Stimulated activated CD4-positive, alpha-beta T cell treated with anti-CD3 and anti-CD28 coated beads, Interleukin-4, amount 100 ng/mL, for 48 hours (primary cell): ENCODE data around the gene CYB561D1.

Experiments used
- DNase-seq, 2 donors: peaks; one replicate each; pipeline ENCODE4 v3.0.0-alpha.2; 2020; ENCODE audit warnings: low read depth in 2 of 2

Gene CYB561D1

GRCh38 chr1:109529881-109530456 lies 36.1 kb downstream of the CYB561D1 start:
- DNase-seq = no peak

GRCh38 chr1:109530457-109531087 lies 36.7 kb downstream of the CYB561D1 start:
- no peak for DNase-seq

- DNase-seq = no peak
These were observed 37.5 kb downstream of the CYB561D1 start for GRCh38 chr1:109531380-109531779.

- DNase-seq = no peak
These were observed 38.0 kb downstream of the CYB561D1 start for GRCh38 chr1:109531826-109532364.

GRCh38 chr1:109532365-109533136 lies 38.7 kb downstream of the CYB561D1 start:
- peak; percentile 85 to 92 for DNase-seq

GRCh38 chr1:109534307-109534858 lies 40.5 kb downstream of the CYB561D1 start:
- no peak for DNase-seq

- no peak for DNase-seq
These were observed 41.6 kb downstream of the CYB561D1 start for GRCh38 chr1:109535481-109535880.

GRCh38 chr1:109535971-109536491 lies 42.1 kb downstream of the CYB561D1 start:
- DNase-seq = no peak

- no peak for DNase-seq
These were observed 43.7 kb downstream of the CYB561D1 start for GRCh38 chr1:109537450-109538178.

GRCh38 chr1:109538827-109539555 lies 45.1 kb downstream of the CYB561D1 start:
- DNase-seq = no peak

GRCh38 chr1:109539676-109540075 lies 45.8 kb downstream of the CYB561D1 start, which contains the start of gene GPR61:
GPR61 (plus strand) TSS chr1:109539872; CDS start chr1:109543023, 3,151 bp downstream.
- DNase-seq = no peak

- DNase-seq = no peak
These were observed 47.2 kb downstream of the CYB561D1 start for GRCh38 chr1:109541102-109541501.

- no peak for DNase-seq
These were observed 48.8 kb downstream of the CYB561D1 start for GRCh38 chr1:109542657-109543056.

- DNase-seq = no peak
These were observed 49.5 kb downstream of the CYB561D1 start for GRCh38 chr1:109543283-109543987.

GRCh38 chr1:109543988-109544735 lies 50.3 kb downstream of the CYB561D1 start:
- DNase-seq = no peak

- DNase-seq = peak; percentile 86 to 88
These were observed 52.6 kb downstream of the CYB561D1 start for GRCh38 chr1:109546311-109547109.

GRCh38 chr1:109547463-109548320 lies 53.8 kb downstream of the CYB561D1 start:
- peak in 1 of 2 donors; percentile 9 for DNase-seq
